HG03097 (cell line): ENCODE results near the gene ST14.

Experiments used
- ATAC-seq: cut with Tn5 transposase; IDR thresholded peaks from one replicate; pipeline ENCODE4 v1.9.1; 2021; ENCODE audit not compliant: unreplicated experiment, low FRiP score

ST14 gene

DNA sequence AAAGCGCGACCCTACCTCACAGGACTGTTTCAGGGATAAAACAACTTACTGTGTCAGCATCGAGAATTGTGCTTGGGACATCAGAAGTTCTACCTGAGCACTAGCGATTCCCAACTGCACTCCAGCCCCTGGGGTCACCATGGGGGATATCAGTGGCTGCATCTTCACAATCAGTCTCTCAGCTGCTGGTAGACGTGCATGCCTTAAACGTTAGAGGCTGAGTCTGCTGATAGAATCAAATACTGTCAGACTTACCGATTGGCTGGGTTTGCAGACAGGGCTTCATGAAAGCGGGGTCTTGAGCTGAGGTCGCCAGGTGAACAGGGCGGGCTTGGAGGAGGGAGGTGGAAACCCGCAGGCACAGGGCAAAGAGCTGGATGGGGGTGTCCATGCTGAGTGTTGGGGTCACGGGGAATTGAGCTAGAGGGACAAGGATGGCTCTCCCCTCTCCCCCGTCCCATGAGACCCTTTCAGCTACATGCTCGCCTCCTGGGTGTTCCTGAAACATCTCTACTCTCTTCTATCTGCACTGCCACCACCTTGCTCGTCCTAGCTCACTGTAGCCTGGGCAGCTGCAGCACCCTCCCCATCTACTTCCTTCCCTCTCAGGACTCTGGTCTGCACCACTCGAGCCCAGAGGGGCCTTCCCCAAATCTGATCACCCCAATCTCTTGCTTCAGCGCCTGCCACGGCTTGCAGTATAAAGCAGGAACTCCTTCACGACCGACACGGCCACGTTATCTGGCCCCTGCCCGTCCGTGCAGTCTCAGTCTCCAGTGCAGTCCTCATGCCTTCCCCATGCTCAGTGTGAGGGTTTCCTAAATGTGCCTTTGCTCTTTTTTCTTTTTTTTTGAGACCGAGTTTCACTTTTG, 43.5 kb downstream of the ST14 start:
- ATAC-seq: no peak

DNA sequence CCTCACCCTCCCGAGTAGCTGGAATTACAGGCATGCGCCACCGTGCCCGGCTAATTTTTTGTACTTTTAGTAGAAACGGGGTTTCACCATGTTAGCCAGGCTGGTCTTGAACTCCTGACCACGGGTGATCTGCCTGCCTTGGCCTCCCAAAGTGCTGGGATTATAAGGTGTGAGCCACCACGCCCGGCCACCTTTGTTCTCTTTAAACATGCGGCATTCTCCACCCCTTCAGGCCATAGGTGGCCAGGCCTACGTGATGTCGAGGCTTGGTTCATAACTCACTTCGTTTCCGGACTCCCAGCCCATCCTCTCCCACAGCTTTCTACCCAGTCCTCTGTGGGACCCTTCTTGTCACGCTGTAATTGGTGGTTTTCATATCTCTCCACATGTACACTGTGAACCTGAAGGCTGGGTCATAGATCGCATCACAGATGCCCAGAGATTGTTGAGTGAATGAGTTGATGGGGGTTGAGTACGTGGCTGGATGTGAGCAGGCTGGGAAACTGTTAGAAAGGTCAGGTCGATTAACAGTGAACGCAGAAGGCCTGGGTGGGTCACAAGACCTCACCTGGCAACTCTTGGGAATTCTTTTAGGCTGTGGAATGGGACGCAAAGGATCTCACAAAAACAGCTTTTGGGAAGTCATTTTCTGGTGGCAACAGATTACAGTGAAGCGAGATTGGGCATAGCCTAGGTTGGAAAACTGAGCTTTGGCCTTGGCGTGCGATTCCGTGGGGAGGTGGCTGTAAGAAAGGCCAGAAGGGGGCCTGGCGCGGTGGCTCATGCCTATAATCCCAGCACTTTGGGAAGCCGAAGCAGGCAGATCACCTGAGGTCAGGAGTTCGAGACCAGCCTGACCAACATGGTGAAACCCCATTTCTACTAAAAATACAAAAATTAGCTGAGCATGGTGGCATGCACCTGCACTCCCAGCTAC, 44.5 kb downstream of the ST14 start:
- ATAC-seq: no peak

DNA sequence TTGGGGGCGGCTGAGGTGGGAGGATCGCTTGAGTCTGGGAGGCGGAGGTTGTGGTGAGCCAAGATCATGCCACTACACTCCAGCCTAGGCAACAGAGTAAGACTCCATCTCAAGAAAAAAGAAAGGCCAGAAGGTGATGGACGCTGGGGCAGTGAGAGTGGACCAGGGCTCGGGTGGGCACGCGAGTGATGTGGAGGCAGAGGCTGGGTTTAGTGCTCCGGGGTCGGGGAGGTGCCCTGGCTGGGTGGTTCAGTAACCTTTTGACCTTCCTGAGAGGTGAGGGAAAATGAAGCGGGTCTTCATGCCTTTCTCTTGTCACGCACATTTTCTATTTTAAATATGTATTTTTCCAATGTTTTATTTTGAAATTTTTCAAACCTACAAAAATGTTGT, 45.1 kb downstream of the ST14 start:
- no peak for ATAC-seq

DNA sequence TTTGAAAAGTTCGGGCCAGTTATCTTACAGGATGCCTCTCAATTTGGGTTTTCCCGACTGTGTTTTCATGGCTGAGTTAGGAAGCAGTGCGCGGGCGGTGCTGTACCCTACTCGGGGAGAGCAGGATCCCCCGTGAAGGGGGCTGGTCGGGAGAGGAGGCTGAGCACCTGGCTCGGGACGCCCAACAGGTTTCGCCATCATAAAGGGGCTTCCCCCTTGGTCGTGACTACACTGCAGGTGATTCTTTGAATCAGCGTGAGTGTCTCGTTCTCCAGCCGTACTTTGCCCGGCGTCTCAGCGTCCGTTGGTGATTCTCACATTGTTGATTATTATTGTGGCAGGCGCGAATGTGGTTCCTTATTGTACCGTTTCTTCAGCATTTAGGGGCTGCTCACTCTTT, 46.6 kb downstream of the ST14 start:
- no peak for ATAC-seq

DNA sequence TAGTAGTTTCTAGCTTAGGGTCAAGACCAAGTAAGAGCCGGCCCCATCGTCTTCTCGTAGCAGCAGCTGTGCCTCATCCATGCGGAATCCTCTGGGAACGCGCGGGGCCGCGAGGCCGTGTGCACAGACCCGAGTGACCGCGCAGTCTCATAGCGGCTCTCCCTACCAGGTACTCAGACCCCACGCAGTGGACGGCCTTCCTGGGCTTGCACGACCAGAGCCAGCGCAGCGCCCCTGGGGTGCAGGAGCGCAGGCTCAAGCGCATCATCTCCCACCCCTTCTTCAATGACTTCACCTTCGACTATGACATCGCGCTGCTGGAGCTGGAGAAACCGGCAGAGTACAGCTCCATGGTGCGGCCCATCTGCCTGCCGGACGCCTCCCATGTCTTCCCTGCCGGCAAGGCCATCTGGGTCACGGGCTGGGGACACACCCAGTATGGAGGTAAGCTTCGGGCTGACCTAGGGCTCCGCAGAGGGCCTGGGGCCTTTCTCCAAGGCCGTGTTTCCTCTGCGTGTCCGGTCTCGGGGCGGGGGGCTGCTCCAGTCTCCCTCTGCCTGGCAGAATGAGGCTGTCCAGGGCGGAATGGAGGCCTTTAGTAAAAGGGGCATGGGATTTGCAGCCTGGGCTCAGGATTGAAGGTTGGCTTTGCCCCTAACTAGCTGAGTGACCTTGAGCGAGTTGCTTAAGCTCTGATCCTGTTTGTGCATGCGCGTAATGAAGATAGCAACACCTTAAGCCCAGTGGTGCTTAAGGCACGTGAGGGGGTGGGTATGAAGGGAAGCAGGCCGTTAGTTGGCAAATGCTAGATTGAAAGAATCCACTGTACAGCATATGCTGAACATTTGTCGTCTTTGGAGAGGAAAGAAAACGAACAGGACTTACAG, 48.9 kb downstream of the ST14 start:
- ATAC-seq: no peak

DNA sequence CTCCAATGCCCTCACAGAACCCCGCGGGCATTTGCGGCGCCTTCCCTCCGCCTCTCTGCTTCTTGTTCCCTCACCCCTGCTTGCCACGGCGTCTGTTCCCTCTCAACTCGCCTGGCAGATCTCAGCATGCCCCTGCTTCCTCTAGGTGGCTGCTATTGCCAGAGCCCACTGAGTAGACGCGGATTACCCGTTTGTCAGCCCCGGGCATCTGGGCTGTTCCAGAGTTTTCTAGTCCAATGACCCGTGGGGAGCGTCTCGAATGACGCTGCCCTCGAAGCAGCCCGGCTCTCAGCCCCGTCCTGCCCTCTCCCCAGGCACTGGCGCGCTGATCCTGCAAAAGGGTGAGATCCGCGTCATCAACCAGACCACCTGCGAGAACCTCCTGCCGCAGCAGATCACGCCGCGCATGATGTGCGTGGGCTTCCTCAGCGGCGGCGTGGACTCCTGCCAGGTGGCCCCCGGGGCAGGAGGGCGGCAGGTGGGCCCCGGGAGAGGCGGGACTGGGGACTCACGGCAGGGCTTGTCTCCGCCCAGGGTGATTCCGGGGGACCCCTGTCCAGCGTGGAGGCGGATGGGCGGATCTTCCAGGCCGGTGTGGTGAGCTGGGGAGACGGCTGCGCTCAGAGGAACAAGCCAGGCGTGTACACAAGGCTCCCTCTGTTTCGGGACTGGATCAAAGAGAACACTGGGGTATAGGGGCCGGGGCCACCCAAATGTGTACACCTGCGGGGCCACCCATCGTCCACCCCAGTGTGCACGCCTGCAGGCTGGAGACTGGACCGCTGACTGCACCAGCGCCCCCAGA, 49.7 kb downstream of the ST14 start:
- no peak for ATAC-seq

DNA sequence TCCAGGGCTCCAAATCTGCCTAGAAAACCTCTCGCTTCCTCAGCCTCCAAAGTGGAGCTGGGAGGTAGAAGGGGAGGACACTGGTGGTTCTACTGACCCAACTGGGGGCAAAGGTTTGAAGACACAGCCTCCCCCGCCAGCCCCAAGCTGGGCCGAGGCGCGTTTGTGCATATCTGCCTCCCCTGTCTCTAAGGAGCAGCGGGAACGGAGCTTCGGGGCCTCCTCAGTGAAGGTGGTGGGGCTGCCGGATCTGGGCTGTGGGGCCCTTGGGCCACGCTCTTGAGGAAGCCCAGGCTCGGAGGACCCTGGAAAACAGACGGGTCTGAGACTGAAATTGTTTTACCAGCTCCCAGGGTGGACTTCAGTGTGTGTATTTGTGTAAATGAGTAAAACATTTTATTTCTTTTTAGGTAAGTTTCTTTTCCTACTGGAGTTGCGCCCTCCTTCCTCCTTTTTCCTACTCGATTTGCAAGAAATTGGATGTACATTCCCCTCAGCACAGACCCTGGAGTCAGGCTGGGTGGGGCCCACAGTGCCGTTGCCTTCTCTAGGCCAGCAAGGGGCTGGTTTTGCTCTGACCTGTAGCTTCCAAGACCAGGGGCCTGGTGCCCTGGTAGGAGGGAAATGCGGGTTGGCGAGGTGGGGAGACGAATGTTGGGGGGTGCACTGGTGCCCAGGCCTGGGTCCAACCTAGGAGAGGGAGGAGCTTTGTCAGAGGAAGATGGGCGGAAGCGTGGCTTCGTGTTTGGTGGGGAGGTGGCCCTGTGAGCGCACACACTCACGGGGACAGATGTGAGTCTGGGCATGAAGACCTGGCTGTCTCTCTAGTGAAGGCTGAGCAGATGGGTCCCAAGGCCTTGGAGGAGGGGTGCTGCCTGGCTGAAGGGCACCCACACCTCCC, 50.6 kb downstream of the ST14 start:
- ATAC-seq: no peak

DNA sequence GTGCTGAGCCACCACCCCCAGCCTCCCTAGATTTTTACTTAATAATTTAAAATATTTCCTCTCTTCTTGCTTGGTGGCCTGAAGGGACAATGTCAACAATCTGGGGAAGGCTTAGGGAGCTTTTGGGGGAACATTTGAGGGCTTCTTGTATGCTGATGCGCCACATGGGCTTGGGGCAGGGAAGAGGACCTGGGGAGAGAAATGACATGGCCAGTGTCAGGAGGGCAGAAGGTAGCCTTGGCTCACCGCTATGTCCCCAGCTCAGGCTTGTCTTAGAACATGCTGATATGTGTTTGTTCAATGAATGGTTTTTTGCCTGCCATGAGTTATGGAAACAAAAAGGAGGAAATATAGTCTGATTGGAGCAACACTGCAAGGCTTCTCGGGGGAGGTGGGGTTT, 51.6 kb downstream of the ST14 start:
- no peak for ATAC-seq

DNA sequence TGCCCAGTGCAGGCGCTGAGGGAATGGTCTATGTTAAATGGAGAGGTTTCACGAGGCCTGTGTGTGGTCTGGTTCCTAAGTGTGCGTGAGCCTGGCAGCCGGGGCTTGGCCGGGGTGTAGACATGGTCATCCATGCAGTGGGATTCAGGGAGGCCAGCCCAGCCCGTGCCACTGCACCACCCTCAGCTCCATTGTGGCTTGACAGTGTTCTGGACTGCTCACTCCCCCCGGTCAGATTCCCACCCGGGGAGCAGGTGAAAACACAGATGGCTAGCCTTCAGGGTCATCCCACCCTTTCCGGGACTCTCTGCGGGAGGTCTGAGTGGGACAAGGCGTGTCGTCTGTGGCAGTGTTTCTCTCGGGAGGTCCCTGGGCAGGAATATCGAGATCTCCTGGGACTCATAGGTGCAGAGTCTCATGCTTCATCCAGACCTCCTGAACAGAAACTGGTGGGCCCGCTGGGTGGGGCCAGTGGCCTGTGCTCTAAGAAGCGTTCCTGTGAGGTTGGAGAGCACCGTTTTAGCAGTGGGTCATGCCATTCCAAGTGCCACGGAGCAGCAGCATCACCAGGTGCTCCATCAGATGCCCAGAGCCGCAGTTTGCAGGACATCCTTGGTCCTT, 52.3 kb downstream of the ST14 start:
- ATAC-seq: no peak

DNA sequence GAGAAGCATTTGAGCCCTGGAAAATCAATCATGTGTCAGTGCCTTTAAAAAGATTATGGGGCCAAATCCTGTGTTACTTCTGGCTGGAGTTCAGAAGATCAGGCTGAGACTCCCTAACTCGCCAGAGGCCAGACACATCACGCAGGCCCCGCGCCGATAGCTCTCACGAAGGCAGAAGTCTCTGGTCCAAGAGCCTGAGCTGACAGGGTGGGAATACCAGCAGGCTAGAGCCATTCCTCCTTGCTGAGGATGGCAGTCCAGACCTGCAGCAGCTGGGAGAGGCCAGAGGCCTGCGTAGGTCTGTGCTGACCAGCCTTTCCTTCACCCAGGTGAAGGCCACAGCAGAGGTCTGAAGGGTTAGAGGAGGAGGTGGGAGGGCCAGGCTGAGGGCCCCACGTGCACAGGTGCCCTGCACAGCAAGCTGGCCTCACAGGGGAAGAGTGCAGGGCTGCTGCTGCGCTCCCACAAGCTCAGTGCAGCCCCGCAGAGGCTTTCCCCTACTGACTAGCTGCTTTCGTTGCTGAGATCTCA, 52.9 kb downstream of the ST14 start:
- no peak for ATAC-seq

DNA sequence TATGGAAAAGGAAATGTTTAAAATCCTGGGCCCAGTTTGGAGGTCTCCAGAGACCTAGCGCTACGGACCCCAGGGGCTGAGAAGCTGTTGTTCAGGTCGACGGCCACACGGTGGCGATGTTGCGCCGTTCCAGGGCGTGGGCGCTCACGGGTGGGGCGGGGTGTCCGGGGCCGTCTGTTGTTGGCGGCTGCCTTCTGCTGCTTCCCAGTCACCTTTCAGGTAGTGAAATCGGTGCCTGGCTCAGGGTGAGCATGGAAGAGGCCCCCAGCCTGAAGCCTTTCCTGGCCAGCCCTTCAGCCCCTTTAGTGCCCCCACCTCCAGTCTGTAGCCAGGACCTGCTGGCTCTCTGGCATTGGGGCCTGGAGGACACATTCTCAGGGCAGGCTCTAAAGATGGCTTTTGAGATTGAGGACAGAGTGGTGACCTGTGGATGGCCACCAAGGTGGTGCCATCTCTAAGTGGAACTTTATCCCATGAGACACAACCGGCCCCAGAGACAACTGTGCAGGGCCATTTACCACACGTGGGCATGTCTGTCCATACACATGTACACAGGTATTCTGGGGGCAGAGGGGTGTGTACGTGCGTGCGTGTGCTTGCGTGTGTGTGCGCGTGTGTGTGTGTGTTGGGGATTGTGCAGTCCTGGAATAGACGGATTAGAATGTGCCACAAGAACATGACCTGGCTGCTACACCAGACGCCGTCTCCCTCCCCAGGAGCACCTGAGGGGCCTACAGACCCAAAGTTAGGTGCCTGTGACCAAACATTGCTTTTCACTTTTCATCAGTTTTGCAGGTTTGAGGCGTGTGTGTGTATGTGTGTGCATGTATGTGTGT, 53.8 kb downstream of the ST14 start:
- ATAC-seq: no peak

DNA sequence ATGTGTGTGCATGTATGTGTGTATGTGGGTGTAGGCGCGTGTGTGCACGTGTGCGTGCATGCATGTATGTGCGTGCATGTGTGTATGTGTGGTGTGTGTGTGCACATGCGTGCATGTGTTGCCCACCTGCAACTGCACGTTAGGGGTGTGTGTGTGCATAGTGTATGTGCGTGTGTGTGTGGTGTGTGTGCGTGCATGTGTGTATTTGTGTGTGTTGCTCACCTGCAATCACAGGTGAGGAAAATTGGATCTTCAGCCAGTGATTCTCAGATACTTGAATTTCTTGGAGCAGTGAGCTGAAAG, 54.3 kb downstream of the ST14 start:
- ATAC-seq: no peak

DNA sequence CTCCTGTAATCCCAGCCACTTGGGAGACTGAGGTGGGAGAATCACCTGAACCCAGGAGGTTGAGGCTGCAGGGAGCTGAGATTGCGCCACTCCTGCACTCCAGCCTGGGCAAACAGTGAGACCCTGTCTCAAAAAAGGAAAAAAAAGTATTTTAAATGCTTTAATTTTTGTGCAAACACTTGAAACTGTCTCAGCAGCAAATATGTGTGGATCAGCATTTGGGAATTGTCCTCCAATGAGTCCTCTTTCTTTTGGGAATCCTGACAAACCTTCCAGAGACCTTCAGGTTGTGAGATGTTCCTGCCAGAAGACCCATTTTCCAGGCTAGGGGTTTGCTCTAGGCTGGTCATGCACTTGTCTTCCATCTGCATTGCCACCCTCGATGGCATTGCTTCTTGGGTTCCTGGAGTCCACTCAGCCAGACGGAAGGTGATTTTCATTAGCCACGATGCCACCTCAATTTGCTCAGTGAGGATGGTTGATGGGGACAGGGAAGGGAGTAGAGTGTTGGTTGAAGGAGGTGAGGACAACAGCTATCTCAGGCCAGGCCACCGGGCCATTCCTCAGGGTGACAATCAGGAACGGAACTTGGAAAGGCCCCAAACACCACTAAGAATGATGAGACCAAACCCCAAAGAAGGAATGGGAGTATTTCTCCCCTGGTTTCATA, 55.4 kb downstream of the ST14 start:
- no peak for ATAC-seq

DNA sequence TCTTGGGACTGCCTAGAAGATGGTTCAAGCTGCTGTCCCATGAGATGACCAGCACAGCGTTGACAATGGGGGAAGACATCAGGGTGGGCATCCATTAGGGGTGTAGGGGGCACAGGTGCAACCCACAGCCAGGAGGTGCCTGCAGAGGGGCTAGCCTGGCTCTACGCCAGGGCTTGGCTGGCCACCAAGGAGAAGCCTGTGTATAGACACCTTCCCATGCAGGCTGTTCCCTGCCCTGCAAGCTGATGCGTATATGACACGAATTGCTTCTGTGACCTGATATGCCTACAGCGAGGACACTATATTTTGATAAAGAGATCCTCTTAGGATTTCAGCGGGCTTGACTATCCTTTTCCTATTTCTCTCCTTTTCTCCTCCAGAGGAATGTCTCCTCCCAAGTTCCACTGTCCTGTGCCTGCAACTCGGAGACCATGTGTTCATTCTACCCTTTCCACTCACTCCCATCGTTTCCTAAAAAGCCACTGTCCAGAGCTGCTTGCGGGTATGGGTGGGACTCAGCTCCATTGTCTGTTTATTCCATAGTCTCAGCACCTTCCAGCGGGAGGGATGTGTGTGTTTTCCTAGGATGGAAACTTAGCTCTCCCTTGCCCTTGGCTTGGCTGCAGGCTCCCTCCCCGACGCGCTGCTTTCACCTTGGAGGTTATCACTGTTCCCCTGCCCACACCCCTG, 56.1 kb downstream of the ST14 start:
- no peak for ATAC-seq

DNA sequence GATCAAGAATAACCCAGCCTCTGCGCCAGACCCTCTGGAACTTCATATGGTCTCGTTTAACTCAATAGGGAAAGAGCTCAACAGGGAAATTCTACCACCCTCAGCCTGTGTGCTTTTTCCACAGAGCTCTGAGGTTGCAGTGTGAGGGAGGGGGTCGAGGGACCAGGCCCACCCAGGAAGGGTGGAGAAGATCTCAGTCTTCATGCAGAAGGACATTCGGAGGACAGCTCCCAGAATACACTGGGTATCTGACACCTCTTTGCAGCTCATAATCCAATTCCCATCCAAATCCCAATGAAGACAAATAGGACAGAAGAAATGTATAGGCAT, 56.6 kb downstream of the ST14 start:
- no peak for ATAC-seq

DNA sequence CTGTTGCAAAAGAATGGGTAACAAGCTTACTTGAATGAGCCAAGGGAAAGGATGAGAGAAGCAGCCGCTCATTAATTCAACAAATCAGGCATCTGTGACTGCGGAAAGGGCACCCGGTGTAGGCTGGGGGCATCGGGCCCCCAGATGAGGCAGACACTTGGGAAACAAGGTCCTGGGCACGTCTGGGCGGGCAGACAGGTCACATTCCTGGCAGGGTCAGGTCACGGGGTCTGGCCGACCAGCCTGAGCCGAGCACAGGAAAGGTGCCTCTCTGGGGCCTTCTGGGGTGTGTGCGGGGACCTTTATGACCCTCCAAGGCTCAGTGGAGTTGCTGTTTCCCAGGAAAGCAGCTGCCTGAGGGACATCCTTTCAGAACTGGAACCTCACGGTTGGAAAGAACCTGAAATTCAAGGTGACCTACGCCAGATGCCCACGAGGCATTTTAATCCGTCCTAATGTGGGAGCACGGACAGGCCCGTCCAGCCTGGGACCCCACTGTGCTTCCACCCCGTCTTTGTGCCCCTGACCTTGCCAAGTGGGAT, 57.1 kb downstream of the ST14 start:
- ATAC-seq: no peak
